ENCODE data around the gene PGK1.
"Not testable (repeated sequence)": the region's sequence is repeated elsewhere in the genome, so short reads cannot be mapped to it uniquely, and the experiment has no call there.

- TF ChIP-seq FOXA1 (IDR thresholded peaks at IDR 0.05); CTCF (IDR thresholded peaks at IDR 0.05; ENCODE audit: low read depth, low read length, missing input control); REST (IDR thresholded peaks at IDR 0.05); YY1 (IDR thresholded peaks at IDR 0.05); GABPA (IDR thresholded peaks at IDR 0.05 in 1 of 2, conservative IDR thresholded peaks at IDR 0.05 in 1 of 2); ZBTB33 (IDR thresholded peaks at IDR 0.05); JUND (IDR thresholded peaks at IDR 0.05): not testable (repeated sequence)
Measured at GRCh38 chrX:78125781-78126180, 21.7 kb downstream of the PGK1 start.

Data from liver (tissue), 3 donors.